Left ventricle myocardium superior (tissue), 1 donor: ENCODE measurements around the gene PRMT3. TPM values are rescaled to one million over a fixed set of nuclear protein-coding genes. Genes with fewer than 3 reads are reported as not detected.
A peak's percentile ranks its signal among the peaks of the same experiment; 100 is the strongest.
"Not testable (repeated sequence)": the region's sequence is repeated elsewhere in the genome, so short reads cannot be mapped to it uniquely, and the experiment has no call there.

Experiments
- ATAC-seq: fragments of 200-7000 bp; cut with Tn5 transposase; one replicate; pipeline ENCODE4 v1.9.1; 2020; ENCODE audit warnings: mild to moderate bottlenecking, moderate library complexity
- DNase-seq: peaks from one replicate; pipeline ENCODE4 v3.0.0-alpha.2; 2020
- intact Hi-C: fragments of 100-400 bp; cut with micrococcal nuclease; formaldehyde crosslinking; loops from one replicate; pipeline ENCODE4 v1.11.0; 2022
- total RNA-seq: library from RNA; stranded (reverse); fragmentation: NEBNext Ultra II Directional; extraction: Animal tissue kit (Norgen Biotek cat#: 25700); gene quantifications from one replicate; pipeline ENCODE4 v1.2.1, GENCODE V29; 2021
- donor health status: DM: no; HTN: yes; CAD: no; lungs with severe emphysema.

The PRMT3 gene
- total RNA-seq, 1 donor from 2014 or later: 13.2 TPM

- no peak for ATAC-seq
- DNase-seq: no peak
- intact Hi-C loops: no loop called here
Observed at GRCh38 chr11:20372081-20372626, 15.4 kb upstream of the PRMT3 start.

- intact Hi-C loops: no loop called here
- no peak for DNase-seq
Observed at GRCh38 chr11:20373147-20373546, 14.4 kb upstream of the PRMT3 start.

GRCh38 chr11:20373568-20374209 is 13.8 kb upstream of the PRMT3 start:
- ATAC-seq (no peak), DNase-seq (no peak)
- intact Hi-C loops: no loop called here

More at GRCh38 chr11:20373147-20373546, 14.4 kb upstream of the PRMT3 start:
- no peak for ATAC-seq

GRCh38 chr11:20374741-20375300 is 12.7 kb upstream of the PRMT3 start:
- intact Hi-C loops: no loop called here
- ATAC-seq (no peak), DNase-seq (no peak)

- ATAC-seq: no peak
Observed at GRCh38 chr11:20376162-20376730, 11.3 kb upstream of the PRMT3 start.

GRCh38 chr11:20385996-20386395 is 1.5 kb upstream of the PRMT3 start:
- DNase-seq, intact Hi-C loops, ATAC-seq: not testable (repeated sequence)

More at GRCh38 chr11:20376162-20376730, 11.3 kb upstream of the PRMT3 start:
- intact Hi-C loops: no loop called here
- DNase-seq: no peak

- ATAC-seq: peak; percentile 13
- intact Hi-C loops: no loop called here
- DNase-seq: peak; percentile 44
Observed at GRCh38 chr11:20388096-20389055, 860 bp downstream of the PRMT3 start.

- DNase-seq (no peak), ATAC-seq (no peak)
- intact Hi-C loops: no loop called here
Observed at GRCh38 chr11:20397281-20397680, 9.8 kb downstream of the PRMT3 start.

- ATAC-seq (no peak), DNase-seq (no peak)
- intact Hi-C loops: no loop called here
Observed at GRCh38 chr11:20399498-20399897, 12.0 kb downstream of the PRMT3 start.

GRCh38 chr11:20403059-20403458 is 15.5 kb downstream of the PRMT3 start:
- no peak for DNase-seq
- intact Hi-C loops: no loop called here
- ATAC-seq: no peak

- intact Hi-C loops: no loop called here
- no peak for DNase-seq
- ATAC-seq: no peak
Observed at GRCh38 chr11:20406484-20406883, 19.0 kb downstream of the PRMT3 start.

GRCh38 chr11:20407344-20407743 is 19.8 kb downstream of the PRMT3 start:
- ATAC-seq (no peak), DNase-seq (no peak)
- intact Hi-C loops: no loop called here

- no peak for DNase-seq
- intact Hi-C loops: no loop called here
Observed at GRCh38 chr11:20415432-20415831, 27.9 kb downstream of the PRMT3 start.

GRCh38 chr11:20417771-20418170 is 30.3 kb downstream of the PRMT3 start:
- DNase-seq (no peak), ATAC-seq (no peak)
- intact Hi-C loops: no loop called here

More at GRCh38 chr11:20415432-20415831, 27.9 kb downstream of the PRMT3 start:
- no peak for ATAC-seq

GRCh38 chr11:20421946-20422345 is 34.4 kb downstream of the PRMT3 start:
- DNase-seq: no peak
- ATAC-seq: no peak
- intact Hi-C loops: no loop called here

- ATAC-seq (no peak), DNase-seq (no peak)
- intact Hi-C loops: no loop called here
Observed at GRCh38 chr11:20429216-20429615, 41.7 kb downstream of the PRMT3 start.

GRCh38 chr11:20438637-20439036 is 51.1 kb downstream of the PRMT3 start:
- intact Hi-C loops: no loop called here

GRCh38 chr11:20443596-20443995 is 56.1 kb downstream of the PRMT3 start:
- ATAC-seq: no peak
- no peak for DNase-seq
- intact Hi-C loops: loop anchor here (5.0 kb wide), 1 partner anchor 164 kb away; no protein-coding TSS in a partner anchor

More at GRCh38 chr11:20438637-20439036, 51.1 kb downstream of the PRMT3 start:
- no peak for DNase-seq
- ATAC-seq: no peak

GRCh38 chr11:20444535-20444934 is 57.0 kb downstream of the PRMT3 start:
- DNase-seq (no peak), ATAC-seq (no peak)
- intact Hi-C loops: loop anchor here (5.0 kb wide), 1 partner anchor 163 kb away; no protein-coding TSS in a partner anchor
